ENCODE data around the gene RC3H2.

RC3H2 gene

DNA sequence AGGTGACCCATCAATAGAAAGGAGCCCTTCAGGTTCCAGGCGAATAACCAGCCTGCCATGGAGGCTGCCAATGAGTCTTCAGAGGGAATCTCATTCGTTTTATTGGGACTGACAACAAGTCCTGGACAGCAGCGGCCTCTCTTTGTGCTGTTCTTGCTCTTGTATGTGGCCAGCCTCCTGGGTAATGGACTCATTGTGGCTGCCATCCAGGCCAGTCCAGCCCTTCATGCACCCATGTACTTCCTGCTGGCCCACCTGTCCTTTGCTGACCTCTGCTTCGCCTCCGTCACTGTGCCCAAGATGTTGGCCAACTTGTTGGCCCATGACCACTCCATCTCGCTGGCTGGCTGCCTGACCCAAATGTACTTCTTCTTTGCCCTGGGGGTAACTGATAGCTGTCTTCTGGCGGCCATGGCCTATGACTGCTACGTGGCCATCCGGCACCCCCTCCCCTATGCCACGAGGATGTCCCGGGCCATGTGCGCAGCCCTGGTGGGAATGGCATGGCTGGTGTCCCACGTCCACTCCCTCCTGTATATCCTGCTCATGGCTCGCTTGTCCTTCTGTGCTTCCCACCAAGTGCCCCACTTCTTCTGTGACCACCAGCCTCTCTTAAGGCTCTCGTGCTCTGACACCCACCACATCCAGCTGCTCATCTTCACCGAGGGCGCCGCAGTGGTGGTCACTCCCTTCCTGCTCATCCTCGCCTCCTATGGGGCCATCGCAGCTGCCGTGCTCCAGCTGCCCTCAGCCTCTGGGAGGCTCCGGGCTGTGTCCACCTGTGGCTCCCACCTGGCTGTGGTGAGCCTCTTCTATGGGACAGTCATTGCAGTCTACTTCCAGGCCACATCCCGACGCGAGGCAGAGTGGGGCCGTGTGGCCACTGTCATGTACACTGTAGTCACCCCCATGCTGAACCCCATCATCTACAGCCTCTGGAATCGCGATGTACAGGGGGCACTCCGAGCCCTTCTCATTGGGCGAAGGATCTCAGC lies 104.8 kb downstream of the RC3H2 start, which contains the start of gene OR1K1:
Gene OR1K1, plus strand, starts transcription at position 58 of the 995 bp plus-strand sequence. Its CDS starts 0 bp downstream, at position 58.
- DNase-seq (ENCODE audit: low read depth) = no peak

- no peak for DNase-seq (ENCODE audit: low read depth)
Measured at GRCh38 chr9:122797316-122798063, 107.7 kb downstream of the RC3H2 start.

Data from activated T-cell treated with anti-CD3 and anti-CD28 coated beads for 24 hours (primary cell).